Smooth muscle cell (in vitro differentiated cells): ENCODE data around the gene GJC3. TPM values are rescaled to one million over a fixed set of nuclear protein-coding genes. Genes with fewer than 3 reads are reported as not detected.
"Not testable (repeated sequence)": the region's sequence is repeated elsewhere in the genome, so short reads cannot be mapped to it uniquely, and the experiment has no call there.

ENCODE experiments used
- DNase-seq: peaks from one replicate; lab custom pipeline; 2025; ENCODE audit not compliant: unreplicated experiment; lab: John Stamatoyannopoulos, UW
- H2AFZ ChIP-seq: fragments of 200-600 bp; sonication (generic); 2 replicates; pipeline ENCODE4 v1.6.0; 2016; ENCODE audit warnings: antibody characterized with exemption, low read depth, mild to moderate bottlenecking
- H3F3A ChIP-seq: fragments of 200-600 bp; sonication (generic); 2 replicates; pipeline ENCODE4 v1.6.0; 2017; ENCODE audit warnings: antibody characterized with exemption, low read depth
- H3K27ac ChIP-seq: fragments of 200-600 bp; sonication (generic); 2 replicates; pipeline ENCODE4 v1.5.1; 2016; ENCODE audit warnings: low read depth, mild to moderate bottlenecking
- H3K27me3 ChIP-seq: fragments of 200-600 bp; sonication (generic); 2 replicates; pipeline ENCODE4 v1.6.1; 2016; ENCODE audit warnings: low read depth, mild to moderate bottlenecking
- H3K36me3 ChIP-seq: fragments of 200-600 bp; sonication (generic); 2 replicates; pipeline ENCODE4 v1.5.1; 2016; ENCODE audit warnings: low read depth
- H3K4me1 ChIP-seq: fragments of 200-600 bp; sonication (generic); 2 replicates; pipeline ENCODE4 v1.5.1; 2016; ENCODE audit warnings: low read depth
- H3K4me2 ChIP-seq: fragments of 200-600 bp; sonication (generic); 2 replicates; pipeline ENCODE4 v1.6.0; 2016; ENCODE audit warnings: mild to moderate bottlenecking
- H3K4me3 ChIP-seq: fragments of 200-600 bp; sonication (generic); 2 replicates; pipeline ENCODE4 v1.5.1; 2016; ENCODE audit warnings: mild to moderate bottlenecking
- H3K79me2 ChIP-seq: fragments of 200-600 bp; sonication (generic); 2 replicates; pipeline ENCODE4 v1.6.0; 2016; ENCODE audit warnings: low read depth, mild to moderate bottlenecking
- H3K9ac ChIP-seq: fragments of 200-600 bp; sonication (generic); 2 replicates; pipeline ENCODE4 v1.6.0; 2016; ENCODE audit warnings: low read depth
- H3K9me3 ChIP-seq: fragments of 200-600 bp; sonication (generic); replicated peaks from 2 replicates; pipeline ENCODE4 v1.5.1; 2016; ENCODE audit warnings: low read depth
- H4K20me1 ChIP-seq: fragments of 200-600 bp; sonication (generic); 2 replicates; pipeline ENCODE4 v1.6.0; 2016; ENCODE audit warnings: low read depth
- CTCF ChIP-seq: fragments of 200-600 bp; sonication (generic); IDR thresholded peaks from 2 replicates; pipeline ENCODE4 v1.5.1; 2017; ENCODE audit warnings: borderline replicate concordance, mild to moderate bottlenecking, antibody characterized with exemption; ENCODE audit not compliant: insufficient read depth, poor library complexity, severe bottlenecking
- WGBS: methylation state at CpG from one replicate; pipeline ENCODE4 v1.1.7; 2016; ENCODE audit warnings: low lambda C conversion rate; 5-methylcytosine and 5-hydroxymethylcytosine counted together
- polyA plus RNA-seq: library from polyadenylated mRNA; unstranded; fragments of >200 nt; fragmentation: Nextera tagmentation; extraction: Ambion mirVana; gene quantifications from 2 replicates; pipeline ENCODE4 v1.2.1, GENCODE V29; 2016
- total RNA-seq: library from RNA; depleted of rRNA; stranded (reverse); fragments of >200 nt; gene quantifications from 2 replicates; pipeline ENCODE4 v1.2.3, GENCODE V29; 2014

Gene GJC3
- total and polyA plus RNA-seq, 2 experiments from 2014 or later = not detected

GRCh38 chr7:99943641-99944496 is 14.4 kb upstream of the GJC3 start:
- H3K4me2 ChIP-seq = no peak overlapping the region
- H3K9ac ChIP-seq = no peak overlapping the region
- H3F3A ChIP-seq = no peaks in the 10 kb centered on the region
- no peak overlapping the region for H2AFZ ChIP-seq
- H4K20me1 ChIP-seq = no peaks in the 10 kb centered on the region
- H3K9me3 ChIP-seq = no peaks in the 10 kb centered on the region
- H3K79me2 ChIP-seq = no peaks in the 10 kb centered on the region
- no peaks in the 10 kb centered on the region for H3K36me3 ChIP-seq
- no peak overlapping the region for H3K27ac ChIP-seq
- no peaks in the 10 kb centered on the region for H3K27me3 ChIP-seq
- WGBS = 54% methylated on average over 14 of the region's 14 CpGs
- no peak overlapping the region for H3K4me3 ChIP-seq
- H3K4me1 ChIP-seq = no peaks in the 10 kb centered on the region
- no peak for DNase-seq
- TF ChIP-seq CTCF = no peak

GRCh38 chr7:99938296-99938695 is 8.9 kb upstream of the GJC3 start:
- Histone ChIP-seq H3K36me3 (no peaks in the 10 kb centered on the region), H3K4me1 (no peaks in the 10 kb centered on the region), H3K27me3 (no peaks in the 10 kb centered on the region), H2AFZ (no peak overlapping the region), H3K4me3 (no peak overlapping the region), H4K20me1 (no peaks in the 10 kb centered on the region), H3K27ac (no peak overlapping the region), H3K79me2 (no peaks in the 10 kb centered on the region), H3F3A (no peaks in the 10 kb centered on the region), H3K9me3 (no peaks in the 10 kb centered on the region), H3K4me2 (no peak overlapping the region), H3K9ac (no peak overlapping the region)
- DNase-seq = no peak
- WGBS = 94% methylated on average over 2 of the region's 2 CpGs
- TF ChIP-seq CTCF = no peak

GRCh38 chr7:99935009-99935408 is 5.6 kb upstream of the GJC3 start:
- not testable (repeated sequence) for H3F3A ChIP-seq, H4K20me1 ChIP-seq, DNase-seq, H2AFZ ChIP-seq, H3K79me2 ChIP-seq, H3K27ac ChIP-seq, H3K4me2 ChIP-seq, H3K9me3 ChIP-seq, H3K4me3 ChIP-seq, H3K36me3 ChIP-seq, H3K27me3 ChIP-seq, H3K9ac ChIP-seq, H3K4me1 ChIP-seq
- 74% methylated on average over 4 of the region's 4 CpGs for WGBS

GRCh38 chr7:99930376-99930775 is 956 bp upstream of the GJC3 start:
- 93% methylated on average over 3 of the region's 3 CpGs for WGBS
- Histone ChIP-seq H3K4me3 (no peak overlapping the region), H3K27ac (no peak overlapping the region), H3K79me2 (no peaks in the 10 kb centered on the region), H4K20me1 (no peaks in the 10 kb centered on the region), H3K9ac (no peak overlapping the region), H3K9me3 (no peaks in the 10 kb centered on the region), H3K4me1 (no peaks in the 10 kb centered on the region), H2AFZ (no peak overlapping the region), H3K36me3 (no peaks in the 10 kb centered on the region), H3F3A (no peaks in the 10 kb centered on the region), H3K4me2 (no peak overlapping the region), H3K27me3 (peaks cover 5% of the 10 kb centered on the region)
- TF ChIP-seq CTCF = no peak
- DNase-seq = no peak
